ENCODE results near the gene ADAMTS1.

Gene ADAMTS1

GRCh38 chr21:26851109-26851944 lies 6.1 kb upstream of the ADAMTS1 start:
- H3K27ac Mint-ChIP-seq: no peak overlapping the region
- CTCF ChIA-PET: interaction anchor here (0.7 to 1.5 kb wide), 6 partner anchors 35 to 1894 kb away, joined by 4 to 12 read pairs (median 4); no protein-coding TSS in a partner anchor

GRCh38 chr21:26850116-26850643 lies 5.0 kb upstream of the ADAMTS1 start:
- Mint-ChIP-seq H3K4me1 (peaks cover 19% of the 10 kb centered on the region), H3K36me3 (peaks cover 5% of the 10 kb centered on the region), H3K9me3 (no peaks in the 10 kb centered on the region), H3K4me3 (no peak overlapping the region), H3K27me3 (peaks cover 37% of the 10 kb centered on the region), H3K27ac (no peak overlapping the region)
- CTCF ChIA-PET: interaction anchor here (0.7 to 1.5 kb wide), 7 partner anchors 34 to 1895 kb away, joined by 3 to 12 read pairs (median 4); no protein-coding TSS in a partner anchor
- DNase-seq: no peak

More at GRCh38 chr21:26851109-26851944, 6.1 kb upstream of the ADAMTS1 start:
- no peak for DNase-seq
- Mint-ChIP-seq H3K4me3 (no peak overlapping the region), H3K27me3 (peaks cover 25% of the 10 kb centered on the region), H3K9me3 (no peaks in the 10 kb centered on the region), H3K36me3 (peaks cover 2% of the 10 kb centered on the region), H3K4me1 (peaks cover 10% of the 10 kb centered on the region)

DNA sequence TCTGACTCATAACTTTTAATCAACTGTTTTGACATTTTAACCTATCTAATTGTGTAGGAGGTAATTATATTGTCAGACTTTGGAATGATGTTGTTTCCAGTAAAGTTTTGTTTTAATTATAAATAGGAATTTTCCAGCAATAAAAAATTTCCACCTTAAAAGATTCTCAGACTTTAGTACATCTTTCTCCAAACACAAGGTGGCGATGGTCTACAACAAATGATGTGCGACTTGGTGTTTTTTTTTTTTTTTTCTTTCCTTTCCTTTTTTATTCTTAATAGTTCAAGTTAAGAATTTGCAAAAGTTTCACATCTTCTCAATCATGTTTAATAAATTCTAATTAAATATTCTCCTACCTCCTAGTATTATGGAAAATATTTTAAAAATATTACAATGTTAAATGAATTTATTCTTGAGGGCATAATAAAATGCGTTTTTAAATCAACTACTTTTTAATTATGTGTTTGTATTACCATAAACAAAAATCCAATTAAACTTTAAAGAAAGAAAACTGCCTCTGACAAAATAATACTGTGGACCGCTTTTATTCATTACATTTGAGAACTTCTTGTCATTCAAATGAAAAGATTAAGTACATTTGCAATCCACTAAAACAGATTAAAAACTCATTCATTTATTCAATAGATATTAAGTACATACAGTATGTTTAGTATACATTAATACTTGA lies 4.4 kb upstream of the ADAMTS1 start:
- Mint-ChIP-seq H3K4me3 (no peak overlapping the region), H3K27ac (no peak overlapping the region), H3K9me3 (no peaks in the 10 kb centered on the region), H3K4me1 (peaks cover 19% of the 10 kb centered on the region), H3K36me3 (peaks cover 5% of the 10 kb centered on the region), H3K27me3 (peaks cover 43% of the 10 kb centered on the region)
- no peak for DNase-seq
- CTCF ChIA-PET: interaction anchor here (0.6 to 3.1 kb wide), 6 partner anchors 22 to 1897 kb away, joined by 3 to 12 read pairs (median 4); no protein-coding TSS in a partner anchor

DNA sequence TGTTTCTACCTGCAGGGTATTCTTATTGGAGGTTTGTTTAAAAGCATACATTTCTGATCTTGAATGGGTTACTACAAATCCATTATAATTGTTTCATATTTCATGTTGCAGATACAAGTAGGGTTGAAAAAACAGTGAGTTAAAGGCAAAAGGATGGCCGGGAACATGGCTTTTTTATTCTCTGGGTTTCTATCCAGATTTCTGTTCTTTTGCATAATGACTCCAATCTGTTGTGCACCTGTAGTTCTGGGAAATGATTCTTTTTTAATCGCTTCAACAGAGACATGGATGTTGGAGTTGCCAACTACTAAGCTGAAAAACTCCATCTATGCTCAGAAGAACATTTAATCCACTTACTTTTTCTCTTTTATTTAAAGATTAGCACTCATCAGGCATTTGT lies 2.7 kb upstream of the ADAMTS1 start:
- Mint-ChIP-seq H3K27me3 (peaks cover 59% of the 10 kb centered on the region), H3K9me3 (no peaks in the 10 kb centered on the region), H3K36me3 (peaks cover 7% of the 10 kb centered on the region), H3K4me3 (no peak overlapping the region), H3K27ac (no peak overlapping the region), H3K4me1 (peaks cover 32% of the 10 kb centered on the region)
- no peak for DNase-seq
- CTCF ChIA-PET: interaction anchor here (2.6 to 3.1 kb wide), 2 partner anchors 852 to 1897 kb away, joined by 11 to 12 read pairs; no protein-coding TSS in a partner anchor

- peak overlapping the region; percentile 53 for H3K27ac Mint-ChIP-seq
- H3K4me1 Mint-ChIP-seq: peaks cover 32% of the 10 kb centered on the region
- peak overlapping the region; percentile 66 for H3K4me3 Mint-ChIP-seq
- DNase-seq: no peak
- no peaks in the 10 kb centered on the region for H3K9me3 Mint-ChIP-seq
- H3K27me3 Mint-ChIP-seq: peaks cover 64% of the 10 kb centered on the region
- CTCF ChIA-PET: interaction anchor here (2.6 to 3.1 kb wide), 2 partner anchors 853 to 1898 kb away, joined by 11 to 12 read pairs; no protein-coding TSS in a partner anchor
- peaks cover 9% of the 10 kb centered on the region for H3K36me3 Mint-ChIP-seq
These were observed 1.8 kb upstream of the ADAMTS1 start for GRCh38 chr21:26847002-26847401.

GRCh38 chr21:26846036-26846931 lies 1.1 kb upstream of the ADAMTS1 start:
- H3K4me1 Mint-ChIP-seq: peaks cover 32% of the 10 kb centered on the region
- peaks cover 63% of the 10 kb centered on the region for H3K27me3 Mint-ChIP-seq
- peaks cover 11% of the 10 kb centered on the region for H3K36me3 Mint-ChIP-seq
- CTCF ChIA-PET: interaction anchor here (2.6 to 3.1 kb wide), 2 partner anchors 854 to 1899 kb away, joined by 11 to 12 read pairs; no protein-coding TSS in a partner anchor
- H3K9me3 Mint-ChIP-seq: peaks cover 1% of the 10 kb centered on the region
- peak overlapping the region; percentile 66 for H3K4me3 Mint-ChIP-seq
- H3K27ac Mint-ChIP-seq: peak overlapping the region; percentile 53
- peak; percentile 26 for DNase-seq

GRCh38 chr21:26845759-26846035 lies 488 bp upstream of the ADAMTS1 start:
- Mint-ChIP-seq H3K27me3 (peaks cover 66% of the 10 kb centered on the region), H3K27ac (no peak overlapping the region), H3K4me3 (peak overlapping the region; percentile 66), H3K4me1 (peaks cover 33% of the 10 kb centered on the region), H3K9me3 (peaks cover 1% of the 10 kb centered on the region), H3K36me3 (peaks cover 11% of the 10 kb centered on the region)
- no peak for DNase-seq
- CTCF ChIA-PET: no interaction called here

DNA sequence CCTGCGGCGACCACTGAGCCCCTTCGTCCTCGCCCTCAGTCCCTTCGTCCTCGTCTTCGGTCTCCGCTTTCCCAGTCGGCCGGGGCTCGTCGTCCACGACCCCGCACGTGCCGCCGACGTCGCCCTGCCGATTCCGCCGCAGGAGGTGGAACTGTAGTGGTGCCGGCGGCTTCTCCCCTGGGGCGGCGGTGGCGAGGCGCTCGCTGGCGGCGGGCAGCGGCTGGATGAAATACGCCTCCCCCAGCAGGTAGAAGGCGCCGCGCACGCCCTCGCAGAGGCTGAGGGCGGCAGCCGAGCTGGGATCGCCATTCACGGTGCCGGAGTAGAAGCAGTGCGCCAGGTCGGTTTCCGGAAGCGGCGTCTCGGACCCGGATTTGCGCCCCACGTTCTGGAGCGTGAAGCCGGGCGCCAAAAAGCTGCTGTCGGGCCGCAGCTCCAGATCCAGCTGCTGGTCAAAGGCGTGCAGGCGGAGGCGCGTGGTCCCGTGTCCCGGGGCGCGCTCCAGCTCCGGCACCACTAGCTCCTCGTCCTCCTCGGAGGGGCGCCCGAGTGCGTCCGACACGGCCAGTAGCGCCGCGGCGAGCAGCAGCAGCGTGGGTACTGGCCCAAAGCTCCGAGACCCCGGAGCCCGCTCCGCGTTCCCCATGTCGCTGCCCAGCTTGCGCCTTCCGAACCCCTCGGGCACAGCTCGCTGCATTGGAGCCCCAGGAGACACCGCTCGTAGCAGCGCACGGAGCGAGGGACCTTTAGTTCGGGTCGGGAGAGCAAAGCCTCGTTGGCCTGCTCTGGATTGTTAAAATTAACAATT lies 747 bp downstream of the ADAMTS1 start:
- CTCF ChIA-PET: interaction anchor here (1.0 to 1.3 kb wide), 3 partner anchors 12 to 81 kb away, joined by 3 read pairs; no protein-coding TSS in a partner anchor
- H3K36me3 Mint-ChIP-seq: peaks cover 17% of the 10 kb centered on the region
- peaks cover 1% of the 10 kb centered on the region for H3K9me3 Mint-ChIP-seq
- H3K4me1 Mint-ChIP-seq: peaks cover 44% of the 10 kb centered on the region
- peaks cover 78% of the 10 kb centered on the region for H3K27me3 Mint-ChIP-seq
- DNase-seq: peak; percentile 24
- H3K4me3 Mint-ChIP-seq: peak overlapping the region; percentile 68
- H3K27ac Mint-ChIP-seq: peak overlapping the region; percentile 64

DNA sequence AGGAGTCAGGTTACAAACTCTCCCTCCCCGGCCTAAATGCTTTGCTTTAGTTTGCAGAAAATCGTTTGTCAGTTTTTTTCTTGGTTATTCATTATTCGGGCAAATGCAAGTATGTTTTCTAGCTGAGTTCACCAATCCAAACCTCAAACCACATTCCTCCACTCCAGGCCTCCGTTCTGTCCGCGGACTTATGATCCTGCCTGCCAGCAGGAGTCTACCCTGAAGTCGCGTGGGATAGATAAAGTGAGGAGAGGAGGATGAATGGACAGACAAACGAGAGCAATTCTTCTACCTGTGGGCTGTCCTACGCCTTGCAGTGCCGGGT lies 1.3 kb downstream of the ADAMTS1 start:
- Mint-ChIP-seq H3K9me3 (peaks cover 1% of the 10 kb centered on the region), H3K4me1 (peaks cover 44% of the 10 kb centered on the region), H3K27ac (peak overlapping the region; percentile 82), H3K36me3 (peaks cover 17% of the 10 kb centered on the region), H3K27me3 (peaks cover 80% of the 10 kb centered on the region), H3K4me3 (peak overlapping the region; percentile 68)
- DNase-seq: no peak
- CTCF ChIA-PET: interaction anchor here (1.3 kb wide), 1 partner anchor 12 kb away, joined by 3 read pairs; no protein-coding TSS in a partner anchor

- DNase-seq: peak; percentile 56
These were observed 2.0 kb downstream of the ADAMTS1 start for GRCh38 chr21:26842974-26843932.

GRCh38 chr21:26842300-26842699 lies 2.9 kb downstream of the ADAMTS1 start:
- CTCF ChIA-PET: interaction anchor here (0.6 to 1.0 kb wide), 2 partner anchors 40 to 1859 kb away, joined by 3 read pairs; no protein-coding TSS in a partner anchor
- peaks cover 18% of the 10 kb centered on the region for H3K36me3 Mint-ChIP-seq
- peaks cover 44% of the 10 kb centered on the region for H3K4me1 Mint-ChIP-seq
- no peak overlapping the region for H3K27ac Mint-ChIP-seq
- peak overlapping the region; percentile 68 for H3K4me3 Mint-ChIP-seq
- peaks cover 1% of the 10 kb centered on the region for H3K9me3 Mint-ChIP-seq
- DNase-seq: no peak
- peaks cover 75% of the 10 kb centered on the region for H3K27me3 Mint-ChIP-seq

More at GRCh38 chr21:26842974-26843932, 2.0 kb downstream of the ADAMTS1 start:
- H3K27me3 Mint-ChIP-seq: peaks cover 80% of the 10 kb centered on the region
- CTCF ChIA-PET: no interaction called here
- peak overlapping the region; percentile 82 for H3K27ac Mint-ChIP-seq
- H3K4me3 Mint-ChIP-seq: peak overlapping the region; percentile 68
- H3K36me3 Mint-ChIP-seq: peaks cover 18% of the 10 kb centered on the region
- H3K4me1 Mint-ChIP-seq: peaks cover 44% of the 10 kb centered on the region
- H3K9me3 Mint-ChIP-seq: peaks cover 1% of the 10 kb centered on the region

GRCh38 chr21:26840912-26841311 lies 4.3 kb downstream of the ADAMTS1 start:
- no peak overlapping the region for H3K27ac Mint-ChIP-seq
- peaks cover 62% of the 10 kb centered on the region for H3K27me3 Mint-ChIP-seq
- DNase-seq: no peak
- peaks cover 30% of the 10 kb centered on the region for H3K4me1 Mint-ChIP-seq
- peaks cover 16% of the 10 kb centered on the region for H3K36me3 Mint-ChIP-seq
- no peak overlapping the region for H3K4me3 Mint-ChIP-seq
- CTCF ChIA-PET: interaction anchor here (1.6 kb wide), 1 partner anchor 26 kb away, joined by 5 read pairs; no protein-coding TSS in a partner anchor
- peaks cover 1% of the 10 kb centered on the region for H3K9me3 Mint-ChIP-seq
